ENCODE results near the gene CERS6. TPM values are rescaled to one million over a fixed set of nuclear protein-coding genes. Genes with fewer than 3 reads are reported as not detected.

The CERS6 gene
- polyA plus RNA-seq, 3 donors, result 50.3 to 55.1 (median 52.1) TPM

DNA sequence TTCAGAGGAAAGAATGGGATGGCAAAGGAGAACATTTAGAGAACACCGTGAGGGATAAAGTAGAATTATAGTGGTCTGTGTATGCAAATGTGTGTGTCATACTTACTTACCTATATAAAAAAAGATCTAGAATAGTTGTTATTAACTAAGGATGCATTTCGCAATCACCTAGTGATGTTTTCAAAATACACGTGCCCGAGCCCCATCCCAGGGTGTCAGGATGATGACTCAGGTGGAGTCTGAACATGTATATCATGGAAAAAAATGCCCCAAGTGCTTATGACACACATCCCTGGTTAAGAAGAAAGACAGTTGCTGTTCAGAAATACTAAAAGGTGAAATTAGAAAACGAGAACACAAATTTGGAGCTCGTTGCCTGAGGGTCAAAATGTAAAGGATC is 109.0 kb downstream of the CERS6 start:
- no peak for DNase-seq (ENCODE audit: low read depth in 3 of 3, low spot score in 2 of 3)

GRCh38 chr2:168565512-168565911 is 109.4 kb downstream of the CERS6 start:
- no peak for DNase-seq (ENCODE audit: low read depth in 3 of 3, low spot score in 2 of 3)

DNA sequence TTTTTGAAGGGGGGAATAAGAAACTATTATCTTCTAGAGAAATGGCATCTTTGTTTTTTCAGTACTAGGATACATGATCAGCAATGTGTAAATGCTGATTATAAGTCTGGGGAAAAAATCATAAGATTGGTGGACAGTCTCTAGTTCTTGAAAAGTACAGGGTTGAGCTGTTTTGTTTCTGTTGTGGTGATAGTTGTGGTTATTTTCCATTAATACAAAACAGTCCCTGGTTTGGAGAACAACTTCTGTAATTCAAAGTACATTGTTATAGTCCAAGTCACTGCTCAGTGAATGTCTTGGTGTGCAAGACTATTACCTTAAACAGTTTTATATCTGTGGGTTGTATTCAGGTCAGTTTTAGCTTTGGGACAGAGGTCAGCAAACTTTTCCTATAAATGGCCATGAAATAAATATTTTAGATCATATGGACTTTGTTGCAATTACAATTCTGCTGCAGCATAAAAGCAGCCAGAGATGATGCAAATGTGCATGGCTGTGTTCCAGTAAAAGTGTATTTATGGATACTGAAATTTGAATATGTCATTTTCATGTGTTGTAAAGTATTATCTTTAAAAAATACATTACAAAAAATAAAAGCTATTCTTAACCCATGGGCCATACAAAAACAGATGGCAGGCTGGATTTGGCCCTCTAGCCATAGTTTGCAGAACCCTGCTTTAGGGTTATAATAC is 111.0 kb downstream of the CERS6 start:
- DNase-seq (ENCODE audit: low read depth in 3 of 3, low spot score in 2 of 3), result no peak

- DNase-seq (ENCODE audit: low read depth in 3 of 3, low spot score in 2 of 3), result no peak
Observed at GRCh38 chr2:168567836-168568235, 111.8 kb downstream of the CERS6 start.

DNA sequence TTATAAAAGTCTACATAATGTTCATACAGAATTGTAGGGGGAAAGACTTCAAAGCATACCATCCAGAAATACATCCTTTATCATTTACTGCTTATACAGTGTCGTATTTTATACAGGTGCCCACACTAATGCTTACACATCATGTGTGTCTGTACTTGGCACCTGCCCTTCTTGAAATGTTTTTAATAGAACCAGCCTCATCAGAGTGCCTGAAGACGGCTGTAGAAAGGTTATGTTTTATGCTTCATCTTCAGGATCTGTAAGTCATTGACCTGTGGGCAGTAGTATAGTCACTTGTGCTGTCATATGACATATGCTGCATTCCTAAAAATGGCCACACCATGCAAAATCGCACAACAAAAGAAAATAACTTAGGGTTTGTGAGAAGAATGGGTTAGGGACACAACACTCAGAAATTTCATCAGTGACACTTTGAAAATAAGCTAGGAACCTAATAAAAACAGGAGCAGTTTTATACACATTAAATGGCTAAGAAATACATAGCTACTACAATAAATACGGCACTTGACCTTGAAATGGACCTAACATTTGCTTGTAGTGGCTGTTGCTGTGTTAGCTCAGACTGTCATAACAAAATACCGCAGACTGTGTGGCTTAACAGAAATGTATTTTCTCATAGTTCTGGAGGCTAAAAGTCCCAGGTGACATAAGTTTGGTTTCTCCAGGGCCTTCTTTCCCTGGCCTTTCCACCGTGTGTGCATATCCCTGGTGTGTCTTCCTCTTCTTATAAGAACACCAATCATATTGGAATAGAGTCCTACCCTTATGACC is 112.6 kb downstream of the CERS6 start:
- DNase-seq (ENCODE audit: low read depth in 3 of 3, low spot score in 2 of 3), result peak in 1 of 3 donors; percentile 12

DNA sequence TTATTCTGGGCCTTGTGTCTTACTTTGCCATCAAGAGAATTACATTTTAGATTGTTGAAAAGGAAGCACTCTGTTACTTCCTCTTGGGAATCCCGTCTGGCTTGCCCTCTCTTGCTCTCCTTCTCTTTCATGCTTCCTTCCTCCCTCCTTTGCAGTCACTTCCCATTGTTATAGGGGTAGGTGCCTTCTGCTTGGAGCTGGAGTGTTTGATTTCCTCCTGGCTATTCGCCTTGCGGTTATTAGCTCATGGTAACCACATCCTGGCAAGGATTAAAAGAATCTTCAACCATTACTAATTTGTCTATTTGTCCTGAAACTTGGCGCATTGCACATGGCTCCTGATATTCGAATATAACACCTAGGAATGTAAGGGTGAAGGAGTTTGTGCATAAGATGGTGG is 115.0 kb downstream of the CERS6 start:
- DNase-seq (ENCODE audit: low read depth in 3 of 3, low spot score in 2 of 3), result no peak

GRCh38 chr2:168573128-168573903 is 117.2 kb downstream of the CERS6 start:
- DNase-seq (ENCODE audit: low read depth in 3 of 3, low spot score in 2 of 3), result no peak

- DNase-seq (ENCODE audit: low read depth in 3 of 3, low spot score in 2 of 3), result no peak
Observed at GRCh38 chr2:168574856-168575630, 119.0 kb downstream of the CERS6 start.

- DNase-seq (ENCODE audit: low read depth in 3 of 3, low spot score in 2 of 3), result no peak
Observed at GRCh38 chr2:168577885-168578284, 121.8 kb downstream of the CERS6 start.

DNA sequence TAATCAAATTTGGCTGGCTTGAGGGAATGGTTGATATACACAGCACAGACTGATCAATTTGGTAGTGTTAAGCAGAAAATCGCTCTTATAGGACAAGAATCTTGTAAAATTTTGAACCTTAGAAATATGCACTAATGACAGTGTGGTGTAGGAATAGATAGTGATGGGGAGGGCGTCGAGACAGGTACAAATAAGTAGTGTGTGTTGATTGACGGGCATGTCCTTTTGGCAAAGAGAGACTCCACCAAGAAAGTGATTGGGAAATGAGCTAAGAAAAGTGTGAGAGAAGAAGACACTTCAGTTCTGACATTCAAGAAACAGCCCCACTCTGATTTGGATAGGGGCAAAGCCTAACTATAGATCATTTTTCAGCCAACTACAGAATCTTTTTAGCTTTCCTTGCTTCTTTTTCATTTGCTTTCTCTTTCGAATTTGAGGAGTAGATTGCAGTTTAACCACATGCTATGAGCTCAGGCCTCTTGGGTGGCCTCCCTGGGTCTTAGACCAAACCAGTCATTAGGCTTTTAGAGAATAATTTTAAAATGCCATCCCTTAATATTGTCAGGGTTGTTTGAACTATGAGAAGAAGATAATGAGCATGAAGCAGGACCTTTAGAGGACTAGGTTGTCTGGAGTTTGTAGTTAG is 127.1 kb downstream of the CERS6 start:
- no peak for DNase-seq (ENCODE audit: low read depth in 3 of 3, low spot score in 2 of 3)

- DNase-seq (ENCODE audit: low read depth in 3 of 3, low spot score in 2 of 3), result no peak
Observed at GRCh38 chr2:168583710-168584521, 127.8 kb downstream of the CERS6 start.

GRCh38 chr2:168584911-168585310 is 128.8 kb downstream of the CERS6 start:
- no peak for DNase-seq (ENCODE audit: low read depth in 3 of 3, low spot score in 2 of 3)

GRCh38 chr2:168585700-168586099 is 129.6 kb downstream of the CERS6 start:
- DNase-seq (ENCODE audit: low read depth in 3 of 3, low spot score in 2 of 3), result no peak

DNA sequence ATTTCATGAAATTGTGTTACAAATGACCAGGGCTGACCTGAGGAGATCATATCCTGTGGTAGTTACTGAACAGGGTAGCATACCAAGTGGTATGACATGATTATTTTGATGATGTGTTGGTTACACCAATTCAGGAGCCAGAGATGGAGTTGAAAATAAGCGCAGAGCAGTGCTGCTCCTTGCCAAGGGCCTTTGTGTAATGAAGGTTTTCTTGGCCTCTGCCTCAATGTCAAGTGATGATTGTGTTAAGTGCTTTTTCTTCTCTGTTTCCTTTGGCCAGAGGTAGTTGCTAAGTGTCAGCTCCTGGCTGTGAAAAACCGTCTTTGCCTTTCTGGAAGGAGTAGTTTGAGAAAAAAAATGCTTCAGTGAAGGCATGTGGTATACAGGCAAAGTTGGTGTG is 131.2 kb downstream of the CERS6 start:
- DNase-seq (ENCODE audit: low read depth in 3 of 3, low spot score in 2 of 3), result no peak

DNA sequence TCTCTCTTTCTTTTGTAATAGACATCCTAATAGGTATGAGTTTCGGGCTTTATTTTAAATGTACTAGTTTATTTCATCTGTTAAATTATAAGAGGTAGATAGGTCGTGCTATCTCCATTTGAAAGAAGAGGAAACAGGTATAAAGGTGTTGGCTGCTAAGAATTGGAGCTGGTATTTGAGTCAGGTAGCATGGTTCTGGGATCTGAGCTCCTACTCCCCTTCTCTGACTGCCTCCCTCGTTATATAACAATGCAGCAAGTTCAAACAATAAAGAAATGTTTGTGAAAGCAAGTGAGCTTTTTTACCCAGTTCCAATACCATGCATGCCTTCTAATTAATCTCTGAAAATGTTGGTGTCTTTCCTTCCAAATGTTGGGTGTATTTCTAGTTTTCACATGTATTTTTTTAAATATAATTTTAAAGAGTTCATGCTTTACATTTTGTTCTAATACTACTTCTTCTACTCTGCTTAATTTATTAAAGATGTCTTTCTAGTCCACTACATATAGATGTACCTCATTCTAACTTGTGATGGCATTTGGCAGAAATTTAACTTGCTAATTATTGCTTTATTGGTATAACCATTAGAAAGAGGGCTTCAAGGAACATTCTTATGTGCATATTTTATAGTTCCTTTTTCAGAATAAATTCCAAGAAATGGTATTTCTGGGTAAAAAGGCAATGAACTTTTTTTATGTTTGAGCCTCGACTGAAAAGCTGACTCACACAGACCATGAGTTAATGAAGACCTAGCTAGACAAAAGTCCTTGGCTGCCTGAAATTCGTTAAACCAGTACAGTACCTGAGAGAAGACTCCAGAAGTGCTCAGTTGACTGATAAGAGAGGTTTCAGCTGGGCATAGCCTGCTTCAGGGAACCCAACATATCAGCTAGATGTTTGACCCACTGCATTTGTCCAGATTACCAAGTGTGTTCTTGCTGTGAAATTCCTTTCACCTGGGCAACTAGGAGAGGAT is 133.5 kb downstream of the CERS6 start:
- DNase-seq (ENCODE audit: low read depth in 3 of 3, low spot score in 2 of 3), result no peak

- DNase-seq (ENCODE audit: low read depth in 3 of 3, low spot score in 2 of 3), result no peak
Observed at GRCh38 chr2:168592181-168592831, 136.2 kb downstream of the CERS6 start.

- DNase-seq (ENCODE audit: low read depth in 3 of 3, low spot score in 2 of 3), result no peak
Observed at GRCh38 chr2:168593713-168594112, 137.6 kb downstream of the CERS6 start.

GRCh38 chr2:168594778-168595177 is 138.7 kb downstream of the CERS6 start:
- no peak for DNase-seq (ENCODE audit: low read depth in 3 of 3, low spot score in 2 of 3)

Data from right renal cortex interstitium (tissue), 3 donors.